ENCODE results near the gene DGUOK. TPM values are rescaled to one million over a fixed set of nuclear protein-coding genes. Genes with fewer than 3 reads are reported as not detected.

DGUOK gene
- total RNA-seq, 1 donor from 2014 or later = 62.9 TPM

Other genes starting within 250 kb of the DGUOK start
- gene TPRKB, start 189.5 kb upstream of the DGUOK start, total RNA-seq = 31.8 and 32.5 TPM in 2 replicates
- 31.3 and 33.9 TPM in 2 replicates for gene DUSP11, start 146.8 kb upstream of the DGUOK start, total RNA-seq
- gene C2orf78, start 142.7 kb upstream of the DGUOK start, total RNA-seq = not detected in 2 replicates
- gene STAMBP, start 97.9 kb upstream of the DGUOK start, total RNA-seq = 37.0 and 38.1 TPM in 2 replicates
- not detected in 2 replicates for gene ACTG2, start 33.9 kb upstream of the DGUOK start, total RNA-seq
- gene TET3, start 58.0 kb downstream of the DGUOK start, total RNA-seq = 16.8 and 18.3 TPM in 2 replicates
- 61.3 and 70.2 TPM in 2 replicates for gene BOLA3, start 221.0 kb downstream of the DGUOK start, total RNA-seq

Measured in T-helper 1 cell treated with Interleukin-12 subunit alpha and Interleukin-12 subunit beta and Interleukin-4 antibody, amounts not matched to agents 30 ng/mL and 1 ng/mL, for 36 hours (primary cell).